Keratinocyte (primary cell): ENCODE data around the gene PID1.

Experiments used
- CTCF ChIP-seq, 3 experiments: IDR thresholded peaks in 1 of 3; conservative IDR thresholded peaks in 1 of 3; optimal IDR thresholded peaks in 1 of 3; 2 replicates in 2 of 3; 3 replicates in 1 of 3; pipeline versions ENCODE3 to v1.5.1; 2011; ENCODE audit warnings: low read length in 3 of 3, mild to moderate bottlenecking in 3 of 3, moderate library complexity in 2 of 3, control low read depth in 1 of 3, inconsistent platforms in 1 of 3; ENCODE audit not compliant: insufficient read depth in 2 of 3; ENCODE audit errors: extremely low read depth in 1 of 3
- EZH2 ChIP-seq: IDR thresholded peaks from one replicate; pipeline ENCODE4 v1.6.1; 2012; ENCODE audit warnings: inconsistent platforms, mild to moderate bottlenecking, low read length, moderate library complexity

GRCh38 chr2:229160180-229160579 is 110.9 kb downstream of the PID1 start:
- no peak for TF ChIP-seq CTCF (optimal IDR thresholded peaks at IDR 0.05 in 1 of 3, IDR thresholded peaks at IDR 0.05 in 1 of 3, conservative IDR thresholded peaks at IDR 0.05 in 1 of 3; ENCODE audit: extremely low read depth in 1 of 3, insufficient read depth in 2 of 3, low read length in 3 of 3)
- no peak for TF ChIP-seq EZH2
